MM.1S (cell line): ENCODE measurements around the gene GAS2L1.

Experiments
- DNase-seq: peaks from one replicate; pipeline ENCODE4 v3.0.0-alpha.2; 2015
- H2AFZ ChIP-seq: fragments of 300-600 bp; sonication (generic); 2 replicates; pipeline ENCODE4 v1.6.0; 2016; ENCODE audit warnings: antibody characterized with exemption, low read length
- H3F3A ChIP-seq: fragments of 300-600 bp; sonication (generic); 2 replicates; pipeline ENCODE4 v1.6.1; 2016; ENCODE audit warnings: mild to moderate bottlenecking, antibody characterized with exemption, low read length, moderate library complexity, mixed read lengths; ENCODE audit not compliant: insufficient read depth
- H3K27ac ChIP-seq: fragments of 300-600 bp; sonication (generic); 2 replicates; pipeline ENCODE4 v1.5.1; 2016; ENCODE audit warnings: mild to moderate bottlenecking, low read length
- H3K27me3 ChIP-seq: fragments of 300-600 bp; sonication (generic); replicated peaks from 2 replicates; pipeline ENCODE4 v1.6.0; 2016; ENCODE audit warnings: low read length; ENCODE audit not compliant: insufficient read depth
- H3K36me3 ChIP-seq: fragments of 300-600 bp; sonication (generic); replicated peaks from 2 replicates; pipeline ENCODE4 v1.6.1; 2016; ENCODE audit warnings: mild to moderate bottlenecking, low read length, mixed read lengths; ENCODE audit not compliant: insufficient read depth
- H3K4me1 ChIP-seq: fragments of 300-600 bp; sonication (generic); 2 replicates; pipeline ENCODE4 v1.6.1; 2016; ENCODE audit warnings: low read length, mixed read lengths
- H3K4me2 ChIP-seq: fragments of 300-600 bp; sonication (generic); 2 replicates; pipeline ENCODE4 v1.6.0; 2016; ENCODE audit warnings: low read depth, low read length
- H3K4me3 ChIP-seq: fragments of 300-600 bp; sonication (generic); 2 replicates; pipeline ENCODE4 v1.5.1; 2016; ENCODE audit warnings: low read length, mixed read lengths
- H3K79me2 ChIP-seq: fragments of 300-600 bp; sonication (generic); 2 replicates; pipeline ENCODE4 v1.6.1; 2016; ENCODE audit warnings: mixed run types, low read length, mixed read lengths
- H3K9ac ChIP-seq: fragments of 300-600 bp; sonication (generic); 2 replicates; pipeline ENCODE4 v1.6.1; 2016; ENCODE audit warnings: low read length, mixed read lengths
- H3K9me2 ChIP-seq: fragments of 300-600 bp; sonication (generic); replicated peaks from 2 replicates; pipeline ENCODE4 v1.6.1; 2016; ENCODE audit warnings: mild to moderate bottlenecking, low read length, mixed read lengths; ENCODE audit not compliant: insufficient read depth
- H3K9me3 ChIP-seq: fragments of 300-600 bp; sonication (generic); replicated peaks from 2 replicates; pipeline ENCODE4 v1.6.1; 2016; ENCODE audit warnings: mild to moderate bottlenecking, low read length, mixed read lengths; ENCODE audit not compliant: insufficient read depth
- H4K20me1 ChIP-seq: fragments of 300-600 bp; sonication (generic); 2 replicates; pipeline ENCODE4 v1.6.1; 2016; ENCODE audit warnings: mild to moderate bottlenecking, low read length, moderate library complexity, mixed read lengths; ENCODE audit not compliant: insufficient read depth
- CTCF ChIP-seq: fragments of 300-600 bp; sonication (generic); IDR thresholded peaks from 2 replicates; pipeline ENCODE4 v1.5.1; 2016; ENCODE audit warnings: antibody characterized with exemption, low read length, mixed read lengths
- EZH2 ChIP-seq: fragments of 300-600 bp; sonication (generic); optimal IDR thresholded peaks from 2 replicates; pipeline ENCODE3; 2017; ENCODE audit warnings: low read depth, mild to moderate bottlenecking, antibody characterized with exemption, low read length, mixed read lengths
- EZH2phosphoT487 ChIP-seq: fragments of 300-600 bp; sonication (generic); IDR thresholded peaks from 2 replicates; pipeline ENCODE4 v1.6.1; 2018; ENCODE audit warnings: antibody characterized with exemption, low read length

The GAS2L1 gene

GRCh38 chr22:29288837-29289236, 17.6 kb upstream of the GAS2L1 start:
- H3F3A ChIP-seq: no peaks in the 10 kb centered on the region; the same call in 1 of the 2 replicates
- no peaks in the 10 kb centered on the region for H3K9me3 ChIP-seq
- no peaks in the 10 kb centered on the region for H3K9me2 ChIP-seq
- H3K4me3 ChIP-seq: no peak overlapping the region
- no peak overlapping the region for H2AFZ ChIP-seq
- peaks cover 54% of the 10 kb centered on the region for H3K36me3 ChIP-seq
- H3K27ac ChIP-seq: no peak overlapping the region
- H3K27me3 ChIP-seq: no peaks in the 10 kb centered on the region
- peaks cover 2% of the 10 kb centered on the region; the same call in 1 of the 2 replicates for H3K4me1 ChIP-seq
- no peak for TF ChIP-seq CTCF
- TF ChIP-seq EZH2phosphoT487: no peak
- TF ChIP-seq EZH2: no peak
- no peak overlapping the region for H3K4me2 ChIP-seq
- H3K79me2 ChIP-seq: peaks cover 91% of the 10 kb centered on the region
- no peak overlapping the region for H3K9ac ChIP-seq
- no peak for DNase-seq
- H4K20me1 ChIP-seq: peaks cover 55% of the 10 kb centered on the region

- H4K20me1 ChIP-seq: peaks cover 46% of the 10 kb centered on the region
- peaks cover 3% of the 10 kb centered on the region; the same call in 1 of the 2 replicates for H3F3A ChIP-seq
- no peak overlapping the region for H3K4me2 ChIP-seq
- TF ChIP-seq EZH2phosphoT487 (no peak), EZH2 (no peak), CTCF (no peak)
- H3K27ac ChIP-seq: no peak overlapping the region
- H3K9me2 ChIP-seq: no peaks in the 10 kb centered on the region
- no peaks in the 10 kb centered on the region for H3K27me3 ChIP-seq
- peaks cover 56% of the 10 kb centered on the region for H3K36me3 ChIP-seq
- no peak overlapping the region for H3K4me3 ChIP-seq
- H3K9me3 ChIP-seq: no peaks in the 10 kb centered on the region
- peaks cover 81% of the 10 kb centered on the region for H3K79me2 ChIP-seq
- H3K9ac ChIP-seq: no peak overlapping the region
- H3K4me1 ChIP-seq: no peaks in the 10 kb centered on the region
- DNase-seq: no peak
- H2AFZ ChIP-seq: no peak overlapping the region
Observed at GRCh38 chr22:29290061-29290460, 16.4 kb upstream of the GAS2L1 start.

GRCh38 chr22:29291215-29291614, 15.2 kb upstream of the GAS2L1 start:
- no peak overlapping the region for H3K4me2 ChIP-seq
- H3K27me3 ChIP-seq: no peaks in the 10 kb centered on the region
- H3K36me3 ChIP-seq: peaks cover 62% of the 10 kb centered on the region
- H3K4me3 ChIP-seq: no peak overlapping the region
- peaks cover 71% of the 10 kb centered on the region for H3K79me2 ChIP-seq
- H3K9me3 ChIP-seq: no peaks in the 10 kb centered on the region
- TF ChIP-seq EZH2: no peak
- TF ChIP-seq EZH2phosphoT487: no peak
- no peak for TF ChIP-seq CTCF
- no peak for DNase-seq
- H2AFZ ChIP-seq: no peak overlapping the region
- H4K20me1 ChIP-seq: peaks cover 46% of the 10 kb centered on the region
- H3K27ac ChIP-seq: no peak overlapping the region
- no peaks in the 10 kb centered on the region for H3K9me2 ChIP-seq
- peaks cover 14% of the 10 kb centered on the region; the same call in 1 of the 2 replicates for H3F3A ChIP-seq
- H3K9ac ChIP-seq: no peak overlapping the region
- no peaks in the 10 kb centered on the region for H3K4me1 ChIP-seq
